ENCODE measurements around the gene CBY3. TPM values are rescaled to one million over a fixed set of nuclear protein-coding genes. Genes with fewer than 3 reads are reported as not detected.
"Not testable (repeated sequence)": the region's sequence is repeated elsewhere in the genome, so short reads cannot be mapped to it uniquely, and the experiment has no call there.

CBY3 gene
- total RNA-seq, 4 donors from 2014 or later = not detected

DNA sequence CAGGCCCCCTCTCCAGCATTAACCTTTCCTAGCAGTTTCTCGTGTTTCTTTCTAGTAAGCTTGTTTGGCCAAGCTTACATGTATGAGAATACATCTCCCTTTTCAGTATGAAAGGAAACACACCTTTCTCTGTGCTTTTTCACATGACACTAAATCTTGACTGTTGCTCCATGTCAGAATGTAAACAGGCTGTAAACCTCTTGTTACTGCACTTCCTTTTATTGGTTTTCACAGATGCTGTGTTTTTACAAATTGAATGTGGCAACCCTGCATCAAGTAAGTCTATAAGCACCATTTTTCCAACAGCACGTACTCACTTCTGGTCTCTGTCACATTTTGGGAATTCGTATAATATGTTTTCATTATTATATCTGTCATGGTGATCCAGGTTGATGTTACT, 15.8 kb upstream of the CBY3 start:
- ATAC-seq (ENCODE audit: low FRiP score) (no peak), DNase-seq (ENCODE audit: low spot score) (no peak)
- TF ChIP-seq, protein P1, sequence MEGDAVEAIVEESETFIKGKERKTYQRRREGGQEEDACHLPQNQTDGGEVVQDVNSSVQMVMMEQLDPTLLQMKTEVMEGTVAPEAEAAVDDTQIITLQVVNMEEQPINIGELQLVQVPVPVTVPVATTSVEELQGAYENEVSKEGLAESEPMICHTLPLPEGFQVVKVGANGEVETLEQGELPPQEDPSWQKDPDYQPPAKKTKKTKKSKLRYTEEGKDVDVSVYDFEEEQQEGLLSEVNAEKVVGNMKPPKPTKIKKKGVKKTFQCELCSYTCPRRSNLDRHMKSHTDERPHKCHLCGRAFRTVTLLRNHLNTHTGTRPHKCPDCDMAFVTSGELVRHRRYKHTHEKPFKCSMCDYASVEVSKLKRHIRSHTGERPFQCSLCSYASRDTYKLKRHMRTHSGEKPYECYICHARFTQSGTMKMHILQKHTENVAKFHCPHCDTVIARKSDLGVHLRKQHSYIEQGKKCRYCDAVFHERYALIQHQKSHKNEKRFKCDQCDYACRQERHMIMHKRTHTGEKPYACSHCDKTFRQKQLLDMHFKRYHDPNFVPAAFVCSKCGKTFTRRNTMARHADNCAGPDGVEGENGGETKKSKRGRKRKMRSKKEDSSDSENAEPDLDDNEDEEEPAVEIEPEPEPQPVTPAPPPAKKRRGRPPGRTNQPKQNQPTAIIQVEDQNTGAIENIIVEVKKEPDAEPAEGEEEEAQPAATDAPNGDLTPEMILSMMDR (IDR thresholded peaks at IDR 0.05) = no peak

DNA sequence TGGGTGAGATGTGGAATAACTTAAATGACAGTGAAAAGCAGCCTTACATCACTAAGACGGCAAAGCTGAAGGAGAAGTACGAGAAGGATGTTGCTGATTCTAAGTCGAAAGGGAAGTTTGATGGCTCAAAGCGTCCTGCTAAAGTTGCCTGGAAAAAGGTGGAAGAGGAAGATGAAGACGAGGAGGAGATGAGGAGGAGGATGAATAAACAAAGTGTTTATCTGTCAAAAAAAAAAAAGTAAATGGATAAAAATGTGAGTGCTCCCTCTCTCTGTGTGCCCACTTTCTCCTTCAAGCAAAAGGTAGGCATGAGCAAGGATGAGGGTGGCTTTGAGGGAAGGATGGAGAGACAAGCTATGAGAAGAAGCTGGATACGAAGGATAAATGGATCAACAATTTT, 13.7 kb upstream of the CBY3 start:
- DNase-seq (ENCODE audit: low spot score) = no peak
- ATAC-seq (ENCODE audit: low FRiP score) = no peak

DNA sequence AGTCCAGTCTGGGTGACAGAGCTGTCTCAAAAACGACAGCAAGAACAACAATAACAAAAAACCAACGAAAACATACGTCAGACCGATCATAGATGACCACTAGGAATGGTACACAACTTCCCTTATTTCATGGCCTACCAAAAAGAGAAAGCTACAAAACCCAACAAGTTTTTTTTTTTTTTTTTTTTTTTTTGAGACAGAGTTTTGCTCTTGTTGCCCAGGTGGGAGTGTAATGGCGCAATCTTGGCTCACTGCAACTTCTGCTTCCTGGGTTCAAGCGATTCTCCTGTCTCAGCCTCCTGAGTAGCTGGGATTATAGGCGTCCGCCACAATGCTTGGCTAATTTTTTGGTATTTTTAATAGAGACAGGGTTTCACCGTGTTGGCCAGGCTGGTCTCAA, 8.4 kb upstream of the CBY3 start:
- not testable (repeated sequence) for ATAC-seq (ENCODE audit: low FRiP score); DNase-seq (ENCODE audit: low spot score)

More for the DNA sequence above, 13.7 kb upstream of the CBY3 start:
- TF ChIP-seq, protein P1 (IDR thresholded peaks at IDR 0.05) = no peak

DNA sequence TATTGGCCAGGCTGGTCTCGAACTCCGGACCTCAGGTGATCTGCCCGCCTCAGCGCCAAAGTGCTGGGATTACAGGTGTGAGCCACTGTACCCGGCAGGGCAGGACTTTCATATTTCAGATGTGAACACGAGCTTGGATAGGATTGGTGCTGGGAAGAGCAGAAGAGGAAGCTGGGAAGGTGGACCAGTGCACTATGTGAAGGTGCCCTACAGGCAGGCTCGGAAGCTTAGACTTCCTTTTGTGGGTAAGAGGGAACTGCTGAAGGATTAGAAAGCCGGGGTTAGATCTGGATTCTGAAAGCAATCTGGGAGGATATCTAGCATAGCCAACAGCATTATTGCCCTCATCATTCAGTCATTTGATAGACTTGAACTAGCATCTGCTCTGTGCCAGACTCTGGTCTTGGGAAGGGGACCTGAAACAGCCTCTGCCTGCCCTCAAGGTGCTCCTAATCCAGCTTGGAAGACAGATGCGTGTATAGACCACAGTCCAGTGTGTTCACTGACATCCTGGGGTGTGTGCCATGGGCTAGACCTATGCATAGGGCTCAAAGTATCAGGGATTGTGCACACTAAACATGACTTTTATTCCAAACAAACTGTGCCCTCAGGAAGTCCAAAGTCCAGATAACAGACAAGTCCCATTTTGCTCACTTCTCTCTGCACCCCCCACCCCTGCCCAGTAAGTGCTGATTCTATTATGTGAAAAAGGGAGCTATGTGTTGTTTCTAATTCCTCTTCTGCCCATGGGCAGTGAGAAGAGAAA, 637 bp downstream of the CBY3 start:
- ATAC-seq (ENCODE audit: low FRiP score) = no peak
- TF ChIP-seq, protein P1 (IDR thresholded peaks at IDR 0.05) = no peak
- no peak for DNase-seq (ENCODE audit: low spot score)

DNA sequence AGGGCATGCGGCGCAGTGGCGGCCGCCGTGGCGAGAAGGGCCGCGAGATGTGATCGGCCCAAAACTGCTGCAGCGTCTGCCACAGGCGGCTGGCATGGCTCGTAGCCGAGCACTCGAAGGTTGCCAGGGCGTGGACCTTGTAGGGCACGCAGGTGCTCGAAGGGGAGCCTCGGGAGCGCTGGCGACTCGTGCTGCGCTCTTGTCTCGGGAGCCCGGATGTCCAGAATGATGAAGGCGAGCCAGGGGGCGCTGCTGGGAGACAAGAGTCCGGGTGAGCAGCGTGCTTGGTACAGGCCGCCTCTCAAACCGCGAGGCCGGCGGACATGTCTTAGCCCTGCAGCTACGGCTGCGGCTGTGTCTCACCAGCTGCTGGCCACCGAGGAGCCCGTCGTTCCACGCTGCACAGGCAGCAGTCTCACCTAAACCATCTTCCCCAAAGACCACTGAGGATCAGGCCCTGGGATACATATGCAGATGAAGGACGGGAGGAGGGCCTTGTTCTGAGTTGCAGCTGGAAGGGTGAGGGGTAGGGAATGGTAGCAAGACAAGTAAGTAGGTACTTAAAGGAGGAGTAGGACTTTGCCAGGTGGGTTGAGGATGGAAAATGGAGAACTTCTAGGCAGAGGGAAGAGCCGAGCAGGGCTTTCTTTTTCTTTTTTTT, 1.7 kb downstream of the CBY3 start:
- TF ChIP-seq, protein P1 (IDR thresholded peaks at IDR 0.05) = no peak
- ATAC-seq (ENCODE audit: low FRiP score) (peak; percentile 24), DNase-seq (ENCODE audit: low spot score) (peak; percentile 74)

GRCh38 chr5:179678223-179679013, 2.4 kb downstream of the CBY3 start:
- DNase-seq (ENCODE audit: low spot score) (peak; percentile 83), ATAC-seq (ENCODE audit: low FRiP score) (peak; percentile 93)
- TF ChIP-seq, protein P1 (IDR thresholded peaks at IDR 0.05) = no peak

DNA sequence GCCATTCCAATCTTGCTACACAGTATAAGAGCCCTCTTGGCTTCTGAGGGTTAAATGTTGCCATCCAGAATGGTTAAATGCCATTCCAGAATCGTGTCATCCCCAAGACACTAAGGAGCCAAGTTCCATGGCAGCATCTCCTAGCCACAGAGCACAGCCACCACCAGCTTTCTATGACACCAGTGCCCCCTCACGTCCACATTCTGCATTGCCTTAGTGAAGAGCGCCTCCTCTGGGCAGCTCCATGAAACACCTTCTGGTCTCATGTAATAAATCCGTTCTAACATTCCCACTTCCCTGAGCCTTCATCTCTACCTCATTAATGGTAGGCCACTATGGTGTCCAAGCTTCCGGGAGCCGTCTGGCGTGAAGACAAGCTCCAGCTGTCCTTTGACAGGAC, 12.4 kb downstream of the CBY3 start:
- no peak for ATAC-seq (ENCODE audit: low FRiP score)
- DNase-seq (ENCODE audit: low spot score) = no peak
- TF ChIP-seq, protein P1 (IDR thresholded peaks at IDR 0.05) = no peak

DNA sequence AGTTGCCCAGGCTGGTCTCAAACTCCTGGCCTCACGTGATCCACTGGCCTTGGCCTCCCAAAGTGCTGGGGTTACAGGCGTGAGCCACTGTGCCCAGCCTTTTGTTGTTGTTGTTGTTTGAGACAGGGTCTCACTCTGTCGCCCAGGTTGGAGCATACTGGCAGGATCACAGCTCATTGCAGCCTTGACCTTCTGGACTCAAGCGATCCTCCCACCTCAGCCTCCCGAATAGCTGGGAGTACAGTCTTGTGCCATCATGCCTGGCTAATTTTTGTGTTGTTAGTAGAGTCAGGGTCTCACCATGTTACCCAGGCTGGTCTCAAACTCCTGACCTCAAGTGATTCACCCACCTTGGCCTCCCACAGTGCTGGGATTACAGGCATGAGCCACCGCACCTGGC, 19.2 kb downstream of the CBY3 start:
- not testable (repeated sequence) for DNase-seq (ENCODE audit: low spot score); ATAC-seq (ENCODE audit: low FRiP score)

DNA sequence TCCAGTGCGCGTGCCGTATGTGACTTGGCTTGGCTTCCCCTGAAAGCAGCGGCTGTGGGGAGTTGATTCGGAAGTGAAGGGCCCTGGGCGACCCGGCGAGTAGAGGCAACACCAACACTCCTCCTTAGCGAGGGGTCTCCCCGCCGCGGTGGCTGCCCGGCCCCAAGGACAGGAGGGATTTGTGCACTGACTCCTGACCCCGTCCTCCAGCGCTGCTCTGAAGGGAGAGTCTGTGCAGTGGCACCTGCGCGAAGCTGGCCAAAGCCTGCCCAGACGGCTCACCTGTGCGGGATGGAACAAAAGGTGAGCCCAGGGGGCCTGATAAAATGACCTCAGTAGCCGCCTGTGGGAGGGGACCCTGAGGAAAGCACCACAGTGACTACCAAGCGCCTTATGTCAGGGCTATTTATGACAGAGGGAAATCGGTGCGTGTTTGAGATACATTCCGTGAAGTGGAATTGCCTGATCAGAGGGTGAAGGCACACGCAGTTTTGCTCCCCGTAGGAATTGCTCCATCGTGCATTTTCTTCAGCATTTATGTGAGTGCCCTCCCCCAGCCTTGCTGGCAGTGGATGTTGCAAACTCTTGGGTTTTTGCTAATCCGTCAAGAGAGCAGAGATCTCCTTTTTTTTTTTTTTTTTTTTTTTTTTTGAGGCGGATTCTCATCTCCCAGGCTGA, 22.5 kb downstream of the CBY3 start:
- peak; percentile 42 for ATAC-seq (ENCODE audit: low FRiP score)
- DNase-seq (ENCODE audit: low spot score) = not testable (repeated sequence)

Measured in omental fat pad (tissue), 4 donors.